ENCODE measurements around the gene MRPL53.

Gene MRPL53

DNA sequence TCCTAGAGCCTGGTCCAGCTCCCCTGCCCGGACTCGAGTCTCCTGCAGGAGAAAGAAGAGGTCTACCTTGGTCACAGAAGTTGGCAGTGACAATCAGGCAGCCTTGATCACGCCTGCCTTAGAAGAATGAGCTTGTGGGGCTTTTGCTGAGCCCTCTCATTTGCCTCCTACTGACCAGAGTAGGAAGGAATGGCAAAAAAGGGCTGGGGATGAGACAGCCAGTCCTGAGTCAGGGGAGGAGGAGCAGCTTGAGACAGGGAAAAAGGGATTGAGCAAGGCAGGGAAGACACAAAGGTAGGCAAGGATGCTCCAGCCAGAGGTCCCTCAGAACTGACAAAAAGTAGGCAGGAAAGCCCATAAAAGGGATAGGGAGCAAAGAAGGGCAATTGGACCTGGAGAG is 44.9 kb downstream of the MRPL53 start:
- Histone ChIP-seq H3K27me3 (ENCODE audit: insufficient read depth, poor library complexity, severe bottlenecking) (no peaks in the 10 kb centered on the region), H3K27ac (replicated peaks) (no peak overlapping the region), H3K4me3 (replicated peaks; ENCODE audit: insufficient read depth, low read length) (no peak overlapping the region)
- DNase-seq (ENCODE audit: low read depth in 1 of 2, low spot score in 1 of 2), result no peak
- TF ChIP-seq POLR2AphosphoS5 (IDR thresholded peaks at IDR 0.05; ENCODE audit: low read depth), result no peak
- TF ChIP-seq, protein P1, sequence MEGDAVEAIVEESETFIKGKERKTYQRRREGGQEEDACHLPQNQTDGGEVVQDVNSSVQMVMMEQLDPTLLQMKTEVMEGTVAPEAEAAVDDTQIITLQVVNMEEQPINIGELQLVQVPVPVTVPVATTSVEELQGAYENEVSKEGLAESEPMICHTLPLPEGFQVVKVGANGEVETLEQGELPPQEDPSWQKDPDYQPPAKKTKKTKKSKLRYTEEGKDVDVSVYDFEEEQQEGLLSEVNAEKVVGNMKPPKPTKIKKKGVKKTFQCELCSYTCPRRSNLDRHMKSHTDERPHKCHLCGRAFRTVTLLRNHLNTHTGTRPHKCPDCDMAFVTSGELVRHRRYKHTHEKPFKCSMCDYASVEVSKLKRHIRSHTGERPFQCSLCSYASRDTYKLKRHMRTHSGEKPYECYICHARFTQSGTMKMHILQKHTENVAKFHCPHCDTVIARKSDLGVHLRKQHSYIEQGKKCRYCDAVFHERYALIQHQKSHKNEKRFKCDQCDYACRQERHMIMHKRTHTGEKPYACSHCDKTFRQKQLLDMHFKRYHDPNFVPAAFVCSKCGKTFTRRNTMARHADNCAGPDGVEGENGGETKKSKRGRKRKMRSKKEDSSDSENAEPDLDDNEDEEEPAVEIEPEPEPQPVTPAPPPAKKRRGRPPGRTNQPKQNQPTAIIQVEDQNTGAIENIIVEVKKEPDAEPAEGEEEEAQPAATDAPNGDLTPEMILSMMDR (IDR thresholded peaks at IDR 0.05; ENCODE audit: insufficient read depth, low read length), result no peak
- TF ChIP-seq, protein P2, sequence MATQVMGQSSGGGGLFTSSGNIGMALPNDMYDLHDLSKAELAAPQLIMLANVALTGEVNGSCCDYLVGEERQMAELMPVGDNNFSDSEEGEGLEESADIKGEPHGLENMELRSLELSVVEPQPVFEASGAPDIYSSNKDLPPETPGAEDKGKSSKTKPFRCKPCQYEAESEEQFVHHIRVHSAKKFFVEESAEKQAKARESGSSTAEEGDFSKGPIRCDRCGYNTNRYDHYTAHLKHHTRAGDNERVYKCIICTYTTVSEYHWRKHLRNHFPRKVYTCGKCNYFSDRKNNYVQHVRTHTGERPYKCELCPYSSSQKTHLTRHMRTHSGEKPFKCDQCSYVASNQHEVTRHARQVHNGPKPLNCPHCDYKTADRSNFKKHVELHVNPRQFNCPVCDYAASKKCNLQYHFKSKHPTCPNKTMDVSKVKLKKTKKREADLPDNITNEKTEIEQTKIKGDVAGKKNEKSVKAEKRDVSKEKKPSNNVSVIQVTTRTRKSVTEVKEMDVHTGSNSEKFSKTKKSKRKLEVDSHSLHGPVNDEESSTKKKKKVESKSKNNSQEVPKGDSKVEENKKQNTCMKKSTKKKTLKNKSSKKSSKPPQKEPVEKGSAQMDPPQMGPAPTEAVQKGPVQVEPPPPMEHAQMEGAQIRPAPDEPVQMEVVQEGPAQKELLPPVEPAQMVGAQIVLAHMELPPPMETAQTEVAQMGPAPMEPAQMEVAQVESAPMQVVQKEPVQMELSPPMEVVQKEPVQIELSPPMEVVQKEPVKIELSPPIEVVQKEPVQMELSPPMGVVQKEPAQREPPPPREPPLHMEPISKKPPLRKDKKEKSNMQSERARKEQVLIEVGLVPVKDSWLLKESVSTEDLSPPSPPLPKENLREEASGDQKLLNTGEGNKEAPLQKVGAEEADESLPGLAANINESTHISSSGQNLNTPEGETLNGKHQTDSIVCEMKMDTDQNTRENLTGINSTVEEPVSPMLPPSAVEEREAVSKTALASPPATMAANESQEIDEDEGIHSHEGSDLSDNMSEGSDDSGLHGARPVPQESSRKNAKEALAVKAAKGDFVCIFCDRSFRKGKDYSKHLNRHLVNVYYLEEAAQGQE (IDR thresholded peaks at IDR 0.05; ENCODE audit: insufficient replicate concordance, low read depth), result no peak
- no peak for TF ChIP-seq GABPA (IDR thresholded peaks at IDR 0.05; ENCODE audit: low read depth)
- no peak for TF ChIP-seq SPI1 (IDR thresholded peaks at IDR 0.05; ENCODE audit: borderline replicate concordance, low read depth)

DNA sequence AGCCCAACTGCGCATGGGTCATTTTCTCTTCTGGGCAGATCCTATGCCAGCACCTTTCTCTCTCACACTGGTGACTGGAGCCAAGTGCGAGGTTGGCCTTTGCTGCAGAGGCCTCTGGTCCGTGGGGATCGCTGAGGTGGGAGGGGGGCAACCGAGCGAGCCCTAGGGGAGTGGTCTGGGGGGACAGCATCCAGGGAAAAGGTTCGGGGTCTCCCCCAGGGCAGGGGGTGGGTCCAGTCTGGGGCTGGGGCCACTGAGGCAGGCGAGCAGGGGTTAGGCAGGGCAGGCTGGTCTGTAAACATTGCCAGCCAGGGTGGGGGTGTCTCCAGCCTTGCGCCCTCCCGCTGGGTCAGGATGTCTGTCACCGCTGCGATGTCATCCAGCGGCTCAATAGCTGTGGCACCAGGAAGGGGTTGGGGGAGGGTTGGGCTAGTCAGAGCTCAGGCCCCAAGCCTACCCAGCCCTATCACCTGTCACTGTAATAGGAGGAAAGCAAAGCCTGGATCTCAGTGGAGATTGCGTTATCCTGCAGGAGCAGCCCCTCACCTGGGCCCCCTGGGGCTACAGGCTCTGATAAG is 46.2 kb downstream of the MRPL53 start:
- no peak overlapping the region for H3K27ac ChIP-seq (replicated peaks)
- TF ChIP-seq GABPA (IDR thresholded peaks at IDR 0.05; ENCODE audit: low read depth), result no peak
- DNase-seq (ENCODE audit: low read depth in 1 of 2, low spot score in 1 of 2), result no peak
- no peaks in the 10 kb centered on the region for H3K27me3 ChIP-seq (ENCODE audit: insufficient read depth, poor library complexity, severe bottlenecking)
- H3K4me3 ChIP-seq (replicated peaks; ENCODE audit: insufficient read depth, low read length), result no peak overlapping the region

DNA sequence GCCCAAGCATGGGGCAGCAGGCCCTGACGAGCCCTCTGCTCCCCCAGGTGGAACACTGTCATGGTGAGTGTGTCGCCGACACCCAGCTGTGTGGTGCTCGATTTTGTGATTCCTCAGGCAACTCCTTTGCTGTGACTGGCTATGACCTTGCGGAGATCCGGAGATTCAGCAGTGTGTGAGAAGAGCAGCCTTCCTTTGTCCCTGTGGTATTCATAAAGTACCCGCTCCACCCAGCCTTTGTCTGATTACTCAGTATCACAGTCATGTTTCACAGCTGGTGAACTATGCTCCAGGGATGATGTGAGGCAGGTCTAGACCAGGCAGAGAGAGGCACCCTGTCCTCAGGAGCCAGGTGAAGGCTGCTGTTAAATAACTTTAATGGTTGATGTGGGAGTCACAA is 47.0 kb downstream of the MRPL53 start:
- Histone ChIP-seq H3K27ac (replicated peaks) (no peak overlapping the region), H3K27me3 (ENCODE audit: insufficient read depth, poor library complexity, severe bottlenecking) (no peaks in the 10 kb centered on the region)

DNA sequence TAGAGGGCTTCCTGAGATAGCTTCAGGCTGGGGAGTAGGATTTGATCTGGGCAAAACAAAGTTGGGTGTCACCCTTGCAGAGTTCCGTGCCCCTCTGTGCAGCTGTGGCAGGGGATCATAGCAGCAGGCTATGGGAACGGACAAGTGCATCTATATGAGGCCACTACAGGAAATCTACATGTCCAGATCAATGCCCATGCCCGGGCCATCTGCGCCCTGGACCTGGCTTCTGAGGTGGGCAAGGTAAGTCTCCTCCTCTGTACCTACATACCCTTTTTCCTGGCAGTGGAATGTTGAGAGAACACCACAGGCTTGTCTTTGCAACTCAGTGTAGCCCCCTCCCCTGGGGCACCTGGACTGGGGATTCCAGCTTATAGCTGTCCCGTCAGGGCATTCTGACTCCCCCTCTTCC is 47.5 kb downstream of the MRPL53 start:
- Histone ChIP-seq H3K27me3 (ENCODE audit: insufficient read depth, poor library complexity, severe bottlenecking) (no peaks in the 10 kb centered on the region), H3K27ac (replicated peaks) (no peak overlapping the region), H3K4me3 (replicated peaks; ENCODE audit: insufficient read depth, low read length) (no peak overlapping the region)
- TF ChIP-seq, protein P1 (IDR thresholded peaks at IDR 0.05; ENCODE audit: insufficient read depth, low read length), result no peak
- TF ChIP-seq GABPA (IDR thresholded peaks at IDR 0.05; ENCODE audit: low read depth) (no peak), POLR2AphosphoS5 (IDR thresholded peaks at IDR 0.05; ENCODE audit: low read depth) (no peak)
- TF ChIP-seq, protein P2 (IDR thresholded peaks at IDR 0.05; ENCODE audit: insufficient replicate concordance, low read depth), result no peak
- DNase-seq (ENCODE audit: low read depth in 1 of 2, low spot score in 1 of 2), result no peak

More for the DNA sequence above, 47.0 kb downstream of the MRPL53 start:
- TF ChIP-seq, protein P1 (IDR thresholded peaks at IDR 0.05; ENCODE audit: insufficient read depth, low read length), result no peak
- TF ChIP-seq GABPA (IDR thresholded peaks at IDR 0.05; ENCODE audit: low read depth), result no peak
- TF ChIP-seq POLR2AphosphoS5 (IDR thresholded peaks at IDR 0.05; ENCODE audit: low read depth), result no peak
- TF ChIP-seq, protein P2 (IDR thresholded peaks at IDR 0.05; ENCODE audit: insufficient replicate concordance, low read depth), result no peak
- no peak for TF ChIP-seq SPI1 (IDR thresholded peaks at IDR 0.05; ENCODE audit: borderline replicate concordance, low read depth)
- no peak overlapping the region for H3K4me3 ChIP-seq (replicated peaks; ENCODE audit: insufficient read depth, low read length)
- DNase-seq (ENCODE audit: low read depth in 1 of 2, low spot score in 1 of 2), result no peak
